Cardiac muscle cell (in vitro differentiated cells and primary cell): ENCODE measurements around the gene HSD11B1L. TPM values are rescaled to one million over a fixed set of nuclear protein-coding genes. Genes with fewer than 3 reads are reported as not detected.

ENCODE experiments used
- DNase-seq, 2 donors: peaks; one replicate each; pipeline versions ENCODE4 v3.0.0 to v3.0.0-alpha.2; 2010 to 2017; ENCODE audit warnings: low read depth in 1 of 2, low spot score in 1 of 2
- H3K27ac ChIP-seq: fragments of 200-600 bp; sonication (generic); 2 replicates; pipeline ENCODE4 v1.5.1; 2016
- H3K27me3 ChIP-seq: fragments of 200-600 bp; sonication (generic); 2 replicates; pipeline ENCODE4 v1.6.0; 2016; ENCODE audit warnings: control low read depth
- H3K36me3 ChIP-seq: fragments of 200-600 bp; sonication (generic); 2 replicates; pipeline ENCODE4 v1.5.1; 2016; ENCODE audit warnings: control low read depth
- H3K4me1 ChIP-seq: fragments of 200-600 bp; sonication (generic); 2 replicates; pipeline ENCODE4 v1.8.1; 2017; ENCODE audit warnings: low read depth, mild to moderate bottlenecking, mixed run types
- H3K4me3 ChIP-seq: fragments of 200-600 bp; sonication (generic); 2 replicates; pipeline ENCODE4 v1.5.1; 2016; ENCODE audit warnings: mild to moderate bottlenecking
- H3K9me3 ChIP-seq: fragments of 200-600 bp; sonication (generic); 2 replicates; pipeline ENCODE4 v1.5.1; 2017; ENCODE audit warnings: low read depth, mild to moderate bottlenecking, control low read depth
- polyA plus RNA-seq: library from polyadenylated mRNA; unstranded; fragments of >200 nt; fragmentation: Nextera tagmentation; extraction: Ambion mirVana; gene quantifications from 2 replicates; pipeline ENCODE4 v1.2.1, GENCODE V29; 2016
- total RNA-seq: library from RNA; depleted of rRNA; stranded (reverse); fragments of >200 nt; gene quantifications from 2 replicates; pipeline ENCODE4 v1.2.3, GENCODE V29; 2016
- TF ChIP-seq, protein P1 (sequence below): IDR thresholded peaks from 2 replicates; pipeline ENCODE4 v1.5.1; 2012; ENCODE audit warnings: low read depth, mild to moderate bottlenecking, low read length

Gene HSD11B1L
- total and polyA plus RNA-seq, 2 experiments from 2014 or later: 61.9 to 80.5 TPM

DNA sequence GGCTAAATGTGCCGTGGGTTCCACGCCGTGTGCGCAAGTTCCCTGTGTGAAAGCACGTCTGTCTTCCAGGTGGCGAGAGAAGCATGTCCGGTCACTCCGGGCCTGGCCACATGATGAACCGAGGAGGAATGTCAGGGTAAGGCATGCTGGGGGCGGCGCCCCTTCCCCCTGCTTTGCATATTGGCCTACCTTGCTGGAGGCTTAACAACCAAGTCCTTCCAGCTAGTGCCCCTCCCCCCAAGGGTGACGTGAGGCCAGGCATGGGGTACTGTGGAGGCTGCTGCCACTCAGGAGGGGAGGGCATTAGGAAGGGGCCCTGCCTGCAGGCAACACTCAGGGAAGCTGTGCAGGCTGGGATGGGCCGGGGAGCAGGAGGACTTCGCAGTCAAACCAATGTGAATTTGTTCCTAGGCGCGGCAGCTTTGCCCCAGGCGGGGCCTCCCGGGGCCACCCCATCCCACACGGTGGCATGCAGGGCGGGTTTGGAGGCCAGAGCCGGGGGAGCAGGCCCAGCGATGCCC, 13.0 kb upstream of the HSD11B1L start:
- no peaks in the 10 kb centered on the region for H3K9me3 ChIP-seq
- no peak overlapping the region for H3K4me3 ChIP-seq
- no peak for DNase-seq
- H3K27ac ChIP-seq: peak overlapping the region; percentile 60
- no peaks in the 10 kb centered on the region for H3K27me3 ChIP-seq
- peaks cover 49% of the 10 kb centered on the region for H3K36me3 ChIP-seq
- H3K4me1 ChIP-seq: no peaks in the 10 kb centered on the region
- TF ChIP-seq, protein P1, sequence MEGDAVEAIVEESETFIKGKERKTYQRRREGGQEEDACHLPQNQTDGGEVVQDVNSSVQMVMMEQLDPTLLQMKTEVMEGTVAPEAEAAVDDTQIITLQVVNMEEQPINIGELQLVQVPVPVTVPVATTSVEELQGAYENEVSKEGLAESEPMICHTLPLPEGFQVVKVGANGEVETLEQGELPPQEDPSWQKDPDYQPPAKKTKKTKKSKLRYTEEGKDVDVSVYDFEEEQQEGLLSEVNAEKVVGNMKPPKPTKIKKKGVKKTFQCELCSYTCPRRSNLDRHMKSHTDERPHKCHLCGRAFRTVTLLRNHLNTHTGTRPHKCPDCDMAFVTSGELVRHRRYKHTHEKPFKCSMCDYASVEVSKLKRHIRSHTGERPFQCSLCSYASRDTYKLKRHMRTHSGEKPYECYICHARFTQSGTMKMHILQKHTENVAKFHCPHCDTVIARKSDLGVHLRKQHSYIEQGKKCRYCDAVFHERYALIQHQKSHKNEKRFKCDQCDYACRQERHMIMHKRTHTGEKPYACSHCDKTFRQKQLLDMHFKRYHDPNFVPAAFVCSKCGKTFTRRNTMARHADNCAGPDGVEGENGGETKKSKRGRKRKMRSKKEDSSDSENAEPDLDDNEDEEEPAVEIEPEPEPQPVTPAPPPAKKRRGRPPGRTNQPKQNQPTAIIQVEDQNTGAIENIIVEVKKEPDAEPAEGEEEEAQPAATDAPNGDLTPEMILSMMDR: no peak

- H3K4me3 ChIP-seq: no peak overlapping the region
- no peaks in the 10 kb centered on the region for H3K4me1 ChIP-seq
- no peak for DNase-seq
- peak overlapping the region; percentile 14 for H3K27ac ChIP-seq
- TF ChIP-seq, protein P1: no peak
- peaks cover 36% of the 10 kb centered on the region for H3K36me3 ChIP-seq
- H3K27me3 ChIP-seq: no peaks in the 10 kb centered on the region
- H3K9me3 ChIP-seq: no peaks in the 10 kb centered on the region
Measured at GRCh38 chr19:5669212-5669611, 11.6 kb upstream of the HSD11B1L start.

DNA sequence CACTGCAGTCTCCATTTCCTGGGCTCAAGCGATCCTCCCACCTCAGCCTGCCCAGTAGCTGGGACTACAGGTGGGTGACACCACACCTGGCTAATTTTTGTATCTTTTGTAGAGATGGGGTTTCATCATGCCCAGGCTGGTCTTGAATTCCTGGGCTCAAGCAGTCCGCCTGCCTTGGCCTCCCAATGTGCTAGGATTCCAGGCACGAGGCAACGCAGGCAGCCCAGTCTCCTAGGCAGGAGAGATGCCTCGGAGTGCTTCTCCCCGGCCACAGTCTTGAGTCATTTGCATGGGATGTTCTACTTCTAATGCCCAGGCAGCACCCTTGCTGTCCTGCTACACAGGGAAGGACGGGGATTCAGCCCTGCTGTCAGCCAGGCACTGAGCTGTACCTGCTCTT, 9.2 kb upstream of the HSD11B1L start:
- H3K9me3 ChIP-seq: no peaks in the 10 kb centered on the region
- DNase-seq: no peak
- no peak overlapping the region for H3K27ac ChIP-seq
- no peak overlapping the region for H3K4me3 ChIP-seq
- H3K36me3 ChIP-seq: peaks cover 14% of the 10 kb centered on the region
- TF ChIP-seq, protein P1: no peak
- H3K27me3 ChIP-seq: no peaks in the 10 kb centered on the region
- H3K4me1 ChIP-seq: peaks cover 19% of the 10 kb centered on the region

DNA sequence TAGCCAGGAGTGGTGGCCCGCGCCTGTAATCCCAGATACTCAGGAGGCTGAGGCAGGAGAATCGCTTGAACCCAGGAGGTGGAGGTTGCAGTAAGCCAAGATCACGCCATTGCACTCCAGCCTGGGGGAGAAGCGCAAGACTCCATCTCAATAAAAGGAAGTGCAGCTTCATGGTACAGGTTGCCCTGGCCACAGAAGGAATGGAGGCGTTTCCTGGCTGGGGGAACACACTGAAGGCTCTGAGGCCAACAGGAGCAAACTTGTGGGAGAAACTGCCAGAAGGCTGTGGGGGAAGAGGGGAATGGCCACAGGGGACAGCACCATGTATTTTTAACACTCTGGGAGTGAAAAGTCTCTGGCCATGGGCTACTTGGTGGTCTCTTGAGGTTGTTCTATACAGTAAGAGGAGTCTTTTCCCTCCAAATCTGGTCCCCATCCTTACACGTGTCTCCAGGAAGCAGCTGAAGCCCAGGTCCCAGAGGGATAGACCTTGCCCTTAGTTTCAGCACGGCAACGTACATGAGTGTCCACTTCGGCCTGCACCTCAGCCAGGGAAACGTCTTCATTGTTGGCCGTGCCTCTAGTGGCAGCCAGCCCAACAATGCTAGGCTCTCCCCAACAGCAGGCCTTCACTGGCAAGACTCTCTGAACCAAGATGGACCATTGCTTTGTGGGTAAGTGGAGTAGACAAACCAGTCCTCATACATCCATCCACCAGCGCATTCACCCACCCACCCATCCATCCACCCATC, 7.9 kb upstream of the HSD11B1L start:
- H3K36me3 ChIP-seq: peaks cover 5% of the 10 kb centered on the region
- no peak overlapping the region for H3K27ac ChIP-seq
- TF ChIP-seq, protein P1: no peak
- no peak for DNase-seq
- H3K4me1 ChIP-seq: peaks cover 19% of the 10 kb centered on the region
- no peak overlapping the region for H3K4me3 ChIP-seq
- H3K27me3 ChIP-seq: no peaks in the 10 kb centered on the region
- no peaks in the 10 kb centered on the region for H3K9me3 ChIP-seq

- no peak overlapping the region for H3K27ac ChIP-seq
- H3K4me3 ChIP-seq: no peak overlapping the region
- no peak for DNase-seq
- H3K4me1 ChIP-seq: peaks cover 19% of the 10 kb centered on the region
- TF ChIP-seq, protein P1: no peak
- peaks cover 5% of the 10 kb centered on the region for H3K36me3 ChIP-seq
- no peaks in the 10 kb centered on the region for H3K9me3 ChIP-seq
- H3K27me3 ChIP-seq: no peaks in the 10 kb centered on the region
Measured at GRCh38 chr19:5673752-5674151, 7.1 kb upstream of the HSD11B1L start.
